WTC11 (cell line): ENCODE results near the gene NYAP1. TPM values are rescaled to one million over a fixed set of nuclear protein-coding genes. Genes with fewer than 3 reads are reported as not detected.

ENCODE experiments used
- ATAC-seq: fragments of 200-7000 bp; cut with Tn5 transposase; 2 replicates; pipeline ENCODE4 v1.10.0; 2021; ENCODE audit warnings: mild to moderate bottlenecking, moderate library complexity
- CTCF ChIA-PET: fragments of 300-600 bp; sonication (Branson Sonifier 250); formaldehyde crosslinking; loops from one replicate; lab custom pipeline; 2021; ENCODE audit warnings: antibody characterized with exemption; lab: Charles Lee
- POLR2A ChIA-PET: fragments of 350-600 bp; sonication (Branson Sonifier 250); formaldehyde crosslinking; loops from one replicate; lab custom pipeline; 2021; ENCODE audit warnings: antibody characterized with exemption; lab: Charles Lee
- DNase-seq: peaks from one replicate; pipeline ENCODE4 v3.0.0; 2021; ENCODE audit warnings: low spot score
- H3K27ac Mint-ChIP-seq: 2 replicates; pipeline ENCODE4 v1.8.0; 2021; ENCODE audit warnings: mixed read lengths
- H3K27me3 Mint-ChIP-seq: 2 replicates; pipeline ENCODE4 v1.8.0; 2021; ENCODE audit warnings: low read depth, mild to moderate bottlenecking, moderate library complexity, mixed read lengths
- H3K36me3 Mint-ChIP-seq: 2 replicates; pipeline ENCODE4 v1.8.0; 2021; ENCODE audit warnings: mixed read lengths
- H3K4me1 Mint-ChIP-seq: 2 replicates; pipeline ENCODE4 v1.8.0; 2022; ENCODE audit warnings: mixed read lengths
- H3K4me3 Mint-ChIP-seq: 2 replicates; pipeline ENCODE4 v1.8.0; 2021; ENCODE audit warnings: mild to moderate bottlenecking, moderate library complexity, mixed read lengths
- H3K9me3 Mint-ChIP-seq: 2 replicates; pipeline ENCODE4 v1.8.0; 2021; ENCODE audit warnings: mixed read lengths
- CBFB ChIP-seq: sonication (generic); formaldehyde crosslinking; IDR thresholded peaks from 2 replicates; pipeline ENCODE4 v1.8.1; 2022; ENCODE audit warnings: mild to moderate bottlenecking, low read depth, missing genetic modification reagents
- CREM ChIP-seq: sonication (generic); formaldehyde crosslinking; IDR thresholded peaks from 2 replicates; pipeline ENCODE4 v1.8.1; 2022; ENCODE audit warnings: mild to moderate bottlenecking, missing genetic modification reagents, moderate library complexity
- ELF4 ChIP-seq: sonication (generic); formaldehyde crosslinking; IDR thresholded peaks from 2 replicates; pipeline ENCODE4 v1.8.1; 2022; ENCODE audit warnings: low read depth, mild to moderate bottlenecking, moderate library complexity, missing genetic modification reagents
- JAZF1 ChIP-seq: fragments of 250-450 bp; sonication (Bioruptor Pico); IDR thresholded peaks from 2 replicates; pipeline ENCODE4 v1.9.0; 2021; ENCODE audit warnings: moderate library complexity, mild to moderate bottlenecking, inconsistent platforms
- TP53 ChIP-seq: sonication (generic); formaldehyde crosslinking; IDR thresholded peaks from 2 replicates; pipeline ENCODE4 v1.8.1; 2023; ENCODE audit warnings: mild to moderate bottlenecking, missing genetic modification reagents
- ZNF219 ChIP-seq: sonication (generic); formaldehyde crosslinking; IDR thresholded peaks from 2 replicates; pipeline ENCODE4 v1.8.0; 2023; ENCODE audit warnings: missing genetic modification reagents, mild to moderate bottlenecking, borderline replicate concordance
- ZNF671 ChIP-seq: fragments of 250-450 bp; sonication (Bioruptor Pico); IDR thresholded peaks from 2 replicates; pipeline ENCODE4 v1.8.0; 2021; ENCODE audit warnings: mild to moderate bottlenecking
- total RNA-seq: library from RNA; stranded (reverse); gene quantifications from 3 replicates; pipeline ENCODE4 v1.2.3, GENCODE V29; 2021
- TF ChIP-seq, protein P1 (sequence below): fragments of 250-450 bp; sonication (Bioruptor Pico); IDR thresholded peaks from 2 replicates; pipeline ENCODE4 v1.9.0; 2021; ENCODE audit warnings: mild to moderate bottlenecking, borderline replicate concordance
- TF ChIP-seq, protein P2 (sequence below): sonication (generic); formaldehyde crosslinking; IDR thresholded peaks from 2 replicates; pipeline ENCODE4 v1.8.0; 2022; ENCODE audit warnings: mild to moderate bottlenecking, missing genetic modification reagents
- TF ChIP-seq, protein P3 (sequence below): sonication (generic); formaldehyde crosslinking; IDR thresholded peaks from 2 replicates; pipeline ENCODE4 v1.8.0; 2022; ENCODE audit warnings: missing genetic modification reagents
- TF ChIP-seq, protein P4 (sequence below): sonication (generic); formaldehyde crosslinking; IDR thresholded peaks from 2 replicates; pipeline ENCODE4 v1.8.0; 2023; ENCODE audit warnings: mild to moderate bottlenecking, missing genetic modification reagents
- TF ChIP-seq, protein P5 (sequence below): sonication (generic); formaldehyde crosslinking; IDR thresholded peaks from 2 replicates; pipeline ENCODE4 v1.8.1; 2022; ENCODE audit warnings: low read depth, mild to moderate bottlenecking, moderate library complexity, missing genetic modification reagents, borderline replicate concordance
- TF ChIP-seq, protein P6 (sequence below): sonication (generic); formaldehyde crosslinking; IDR thresholded peaks from 2 replicates; pipeline ENCODE4 v1.8.1; 2022; ENCODE audit warnings: mild to moderate bottlenecking, moderate library complexity, missing genetic modification reagents
- TF ChIP-seq, protein P7 (sequence below): sonication (generic); formaldehyde crosslinking; IDR thresholded peaks from 2 replicates; pipeline ENCODE4 v1.8.1; 2023; ENCODE audit warnings: mild to moderate bottlenecking, missing genetic modification reagents

NYAP1 gene
- total RNA-seq, 1 experiment from 2014 or later = 6.7 TPM

DNA sequence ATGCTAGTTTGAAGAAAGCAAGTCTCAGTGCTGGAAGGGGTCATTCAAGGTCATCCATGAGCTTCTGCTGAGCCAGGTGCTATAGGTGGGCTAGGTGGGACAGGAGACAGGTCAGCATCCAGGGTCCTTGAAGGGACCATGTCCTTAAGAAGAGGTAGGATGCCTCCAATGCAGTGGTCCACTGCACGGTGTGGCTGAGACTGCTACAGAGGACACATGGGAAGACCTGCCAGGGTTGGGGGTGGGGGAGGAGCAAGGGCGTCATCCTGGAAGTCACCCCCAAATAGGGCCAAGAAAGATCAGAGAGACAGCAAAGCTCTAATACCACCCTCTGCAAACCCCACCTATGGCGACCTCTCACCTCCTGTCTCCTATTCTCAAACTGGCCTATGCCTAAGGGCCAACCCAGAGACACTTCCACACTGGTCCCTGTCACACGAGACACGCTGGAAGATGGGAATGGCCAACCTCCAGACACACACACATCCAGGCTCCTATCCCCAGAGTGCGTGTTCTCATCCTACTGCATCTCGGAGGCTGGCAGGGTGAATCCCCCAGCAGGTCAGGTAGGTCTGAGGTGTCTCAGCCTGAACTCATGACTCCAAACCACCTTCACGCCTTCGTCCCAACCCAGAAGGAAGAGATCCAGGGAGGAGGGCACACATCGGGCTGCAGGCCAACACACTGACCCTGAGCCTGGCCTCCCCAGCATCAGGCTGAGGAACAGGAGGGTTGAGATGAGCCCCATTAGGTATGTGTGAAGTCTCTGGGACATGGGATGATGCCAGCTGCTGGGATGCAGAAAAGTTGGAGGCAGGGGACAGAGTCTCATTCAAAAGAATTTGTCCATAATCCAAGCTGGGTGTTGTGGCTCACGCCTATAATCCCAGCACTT, 41.8 kb upstream of the NYAP1 start (continued):
- TF ChIP-seq, protein P1, sequence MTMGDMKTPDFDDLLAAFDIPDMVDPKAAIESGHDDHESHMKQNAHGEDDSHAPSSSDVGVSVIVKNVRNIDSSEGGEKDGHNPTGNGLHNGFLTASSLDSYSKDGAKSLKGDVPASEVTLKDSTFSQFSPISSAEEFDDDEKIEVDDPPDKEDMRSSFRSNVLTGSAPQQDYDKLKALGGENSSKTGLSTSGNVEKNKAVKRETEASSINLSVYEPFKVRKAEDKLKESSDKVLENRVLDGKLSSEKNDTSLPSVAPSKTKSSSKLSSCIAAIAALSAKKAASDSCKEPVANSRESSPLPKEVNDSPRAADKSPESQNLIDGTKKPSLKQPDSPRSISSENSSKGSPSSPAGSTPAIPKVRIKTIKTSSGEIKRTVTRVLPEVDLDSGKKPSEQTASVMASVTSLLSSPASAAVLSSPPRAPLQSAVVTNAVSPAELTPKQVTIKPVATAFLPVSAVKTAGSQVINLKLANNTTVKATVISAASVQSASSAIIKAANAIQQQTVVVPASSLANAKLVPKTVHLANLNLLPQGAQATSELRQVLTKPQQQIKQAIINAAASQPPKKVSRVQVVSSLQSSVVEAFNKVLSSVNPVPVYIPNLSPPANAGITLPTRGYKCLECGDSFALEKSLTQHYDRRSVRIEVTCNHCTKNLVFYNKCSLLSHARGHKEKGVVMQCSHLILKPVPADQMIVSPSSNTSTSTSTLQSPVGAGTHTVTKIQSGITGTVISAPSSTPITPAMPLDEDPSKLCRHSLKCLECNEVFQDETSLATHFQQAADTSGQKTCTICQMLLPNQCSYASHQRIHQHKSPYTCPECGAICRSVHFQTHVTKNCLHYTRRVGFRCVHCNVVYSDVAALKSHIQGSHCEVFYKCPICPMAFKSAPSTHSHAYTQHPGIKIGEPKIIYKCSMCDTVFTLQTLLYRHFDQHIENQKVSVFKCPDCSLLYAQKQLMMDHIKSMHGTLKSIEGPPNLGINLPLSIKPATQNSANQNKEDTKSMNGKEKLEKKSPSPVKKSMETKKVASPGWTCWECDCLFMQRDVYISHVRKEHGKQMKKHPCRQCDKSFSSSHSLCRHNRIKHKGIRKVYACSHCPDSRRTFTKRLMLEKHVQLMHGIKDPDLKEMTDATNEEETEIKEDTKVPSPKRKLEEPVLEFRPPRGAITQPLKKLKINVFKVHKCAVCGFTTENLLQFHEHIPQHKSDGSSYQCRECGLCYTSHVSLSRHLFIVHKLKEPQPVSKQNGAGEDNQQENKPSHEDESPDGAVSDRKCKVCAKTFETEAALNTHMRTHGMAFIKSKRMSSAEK (CRISPR knock-in tag) = no peak
- TF ChIP-seq, protein P2, sequence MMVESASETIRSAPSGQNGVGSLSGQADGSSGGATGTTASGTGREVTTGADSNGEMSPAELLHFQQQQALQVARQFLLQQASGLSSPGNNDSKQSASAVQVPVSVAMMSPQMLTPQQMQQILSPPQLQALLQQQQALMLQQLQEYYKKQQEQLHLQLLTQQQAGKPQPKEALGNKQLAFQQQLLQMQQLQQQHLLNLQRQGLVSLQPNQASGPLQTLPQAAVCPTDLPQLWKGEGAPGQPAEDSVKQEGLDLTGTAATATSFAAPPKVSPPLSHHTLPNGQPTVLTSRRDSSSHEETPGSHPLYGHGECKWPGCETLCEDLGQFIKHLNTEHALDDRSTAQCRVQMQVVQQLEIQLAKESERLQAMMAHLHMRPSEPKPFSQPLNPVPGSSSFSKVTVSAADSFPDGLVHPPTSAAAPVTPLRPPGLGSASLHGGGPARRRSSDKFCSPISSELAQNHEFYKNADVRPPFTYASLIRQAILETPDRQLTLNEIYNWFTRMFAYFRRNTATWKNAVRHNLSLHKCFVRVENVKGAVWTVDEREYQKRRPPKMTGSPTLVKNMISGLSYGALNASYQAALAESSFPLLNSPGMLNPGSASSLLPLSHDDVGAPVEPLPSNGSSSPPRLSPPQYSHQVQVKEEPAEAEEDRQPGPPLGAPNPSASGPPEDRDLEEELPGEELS (CRISPR knock-in tag) = no peak
- TF ChIP-seq TP53 (no peak), JAZF1 (CRISPR knock-in tag) (no peak), ZNF219 (CRISPR knock-in tag) (no peak)
- TF ChIP-seq, protein P3, sequence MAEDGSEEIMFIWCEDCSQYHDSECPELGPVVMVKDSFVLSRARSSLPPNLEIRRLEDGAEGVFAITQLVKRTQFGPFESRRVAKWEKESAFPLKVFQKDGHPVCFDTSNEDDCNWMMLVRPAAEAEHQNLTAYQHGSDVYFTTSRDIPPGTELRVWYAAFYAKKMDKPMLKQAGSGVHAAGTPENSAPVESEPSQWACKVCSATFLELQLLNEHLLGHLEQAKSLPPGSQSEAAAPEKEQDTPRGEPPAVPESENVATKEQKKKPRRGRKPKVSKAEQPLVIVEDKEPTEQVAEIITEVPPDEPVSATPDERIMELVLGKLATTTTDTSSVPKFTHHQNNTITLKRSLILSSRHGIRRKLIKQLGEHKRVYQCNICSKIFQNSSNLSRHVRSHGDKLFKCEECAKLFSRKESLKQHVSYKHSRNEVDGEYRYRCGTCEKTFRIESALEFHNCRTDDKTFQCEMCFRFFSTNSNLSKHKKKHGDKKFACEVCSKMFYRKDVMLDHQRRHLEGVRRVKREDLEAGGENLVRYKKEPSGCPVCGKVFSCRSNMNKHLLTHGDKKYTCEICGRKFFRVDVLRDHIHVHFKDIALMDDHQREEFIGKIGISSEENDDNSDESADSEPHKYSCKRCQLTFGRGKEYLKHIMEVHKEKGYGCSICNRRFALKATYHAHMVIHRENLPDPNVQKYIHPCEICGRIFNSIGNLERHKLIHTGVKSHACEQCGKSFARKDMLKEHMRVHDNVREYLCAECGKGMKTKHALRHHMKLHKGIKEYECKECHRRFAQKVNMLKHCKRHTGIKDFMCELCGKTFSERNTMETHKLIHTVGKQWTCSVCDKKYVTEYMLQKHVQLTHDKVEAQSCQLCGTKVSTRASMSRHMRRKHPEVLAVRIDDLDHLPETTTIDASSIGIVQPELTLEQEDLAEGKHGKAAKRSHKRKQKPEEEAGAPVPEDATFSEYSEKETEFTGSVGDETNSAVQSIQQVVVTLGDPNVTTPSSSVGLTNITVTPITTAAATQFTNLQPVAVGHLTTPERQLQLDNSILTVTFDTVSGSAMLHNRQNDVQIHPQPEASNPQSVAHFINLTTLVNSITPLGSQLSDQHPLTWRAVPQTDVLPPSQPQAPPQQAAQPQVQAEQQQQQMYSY (CRISPR knock-in tag) = no peak
- TF ChIP-seq, protein P4, sequence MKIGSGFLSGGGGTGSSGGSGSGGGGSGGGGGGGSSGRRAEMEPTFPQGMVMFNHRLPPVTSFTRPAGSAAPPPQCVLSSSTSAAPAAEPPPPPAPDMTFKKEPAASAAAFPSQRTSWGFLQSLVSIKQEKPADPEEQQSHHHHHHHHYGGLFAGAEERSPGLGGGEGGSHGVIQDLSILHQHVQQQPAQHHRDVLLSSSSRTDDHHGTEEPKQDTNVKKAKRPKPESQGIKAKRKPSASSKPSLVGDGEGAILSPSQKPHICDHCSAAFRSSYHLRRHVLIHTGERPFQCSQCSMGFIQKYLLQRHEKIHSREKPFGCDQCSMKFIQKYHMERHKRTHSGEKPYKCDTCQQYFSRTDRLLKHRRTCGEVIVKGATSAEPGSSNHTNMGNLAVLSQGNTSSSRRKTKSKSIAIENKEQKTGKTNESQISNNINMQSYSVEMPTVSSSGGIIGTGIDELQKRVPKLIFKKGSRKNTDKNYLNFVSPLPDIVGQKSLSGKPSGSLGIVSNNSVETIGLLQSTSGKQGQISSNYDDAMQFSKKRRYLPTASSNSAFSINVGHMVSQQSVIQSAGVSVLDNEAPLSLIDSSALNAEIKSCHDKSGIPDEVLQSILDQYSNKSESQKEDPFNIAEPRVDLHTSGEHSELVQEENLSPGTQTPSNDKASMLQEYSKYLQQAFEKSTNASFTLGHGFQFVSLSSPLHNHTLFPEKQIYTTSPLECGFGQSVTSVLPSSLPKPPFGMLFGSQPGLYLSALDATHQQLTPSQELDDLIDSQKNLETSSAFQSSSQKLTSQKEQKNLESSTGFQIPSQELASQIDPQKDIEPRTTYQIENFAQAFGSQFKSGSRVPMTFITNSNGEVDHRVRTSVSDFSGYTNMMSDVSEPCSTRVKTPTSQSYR (CRISPR knock-in tag) = no peak

DNA sequence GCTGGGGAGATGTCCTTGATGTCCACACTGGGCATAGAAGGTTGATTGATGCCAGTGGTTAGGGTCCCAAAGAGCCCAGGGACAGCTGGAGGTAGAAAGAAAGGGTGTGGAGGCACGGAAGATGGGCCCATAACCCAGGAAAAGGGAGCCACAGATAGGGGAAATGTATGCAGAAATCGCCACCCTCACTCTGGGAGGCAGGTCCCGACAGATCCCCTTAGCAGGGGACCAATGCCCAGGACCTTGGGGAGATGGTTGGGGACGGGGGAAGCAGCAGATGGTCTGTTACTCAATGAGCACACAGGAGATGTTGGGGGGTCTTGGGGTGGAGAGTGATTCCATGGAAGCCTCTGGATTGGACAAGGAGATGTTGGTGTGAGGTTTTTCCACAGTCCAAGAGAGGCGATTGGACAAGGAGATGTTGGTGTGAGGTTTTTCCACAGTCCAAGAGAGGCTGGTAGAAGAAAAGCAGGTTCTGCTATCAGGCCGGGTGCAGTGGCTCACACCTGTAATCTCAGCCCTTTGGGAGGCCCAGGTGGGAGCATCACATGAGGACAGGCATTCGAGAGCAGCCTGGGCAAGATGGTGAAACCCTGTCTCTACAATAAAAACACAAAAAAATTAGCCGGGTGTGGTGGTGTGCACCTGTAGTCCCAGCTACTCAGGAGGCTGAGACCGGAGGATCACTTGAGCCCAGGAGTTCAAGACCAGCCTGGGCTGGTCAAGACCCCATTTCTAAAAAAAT, 40.5 kb upstream of the NYAP1 start:
- Mint-ChIP-seq H3K36me3 (no peaks in the 10 kb centered on the region), H3K27ac (peak overlapping the region; percentile 8), H3K27me3 (no peaks in the 10 kb centered on the region), H3K9me3 (no peaks in the 10 kb centered on the region), H3K4me3 (no peak overlapping the region), H3K4me1 (peaks cover 5% of the 10 kb centered on the region)
- ChIA-PET CTCF (interaction anchor here (1.4 to 6.0 kb wide), 3 partner anchors 13 to 26 kb away, joined by 3 to 46 read pairs (median 7); no protein-coding TSS in a partner anchor), POLR2A (interaction anchor here (0.6 kb wide), 2 partner anchors 27 to 248 kb away, joined by 3 to 4 read pairs; no protein-coding TSS in a partner anchor)
- DNase-seq (peak; percentile 1), ATAC-seq (no peak)
- TF ChIP-seq, protein P5, sequence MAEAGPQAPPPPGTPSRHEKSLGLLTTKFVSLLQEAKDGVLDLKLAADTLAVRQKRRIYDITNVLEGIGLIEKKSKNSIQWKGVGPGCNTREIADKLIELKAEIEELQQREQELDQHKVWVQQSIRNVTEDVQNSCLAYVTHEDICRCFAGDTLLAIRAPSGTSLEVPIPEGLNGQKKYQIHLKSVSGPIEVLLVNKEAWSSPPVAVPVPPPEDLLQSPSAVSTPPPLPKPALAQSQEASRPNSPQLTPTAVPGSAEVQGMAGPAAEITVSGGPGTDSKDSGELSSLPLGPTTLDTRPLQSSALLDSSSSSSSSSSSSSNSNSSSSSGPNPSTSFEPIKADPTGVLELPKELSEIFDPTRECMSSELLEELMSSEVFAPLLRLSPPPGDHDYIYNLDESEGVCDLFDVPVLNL (CRISPR knock-in tag) = no peak
- TF ChIP-seq, protein P6, sequence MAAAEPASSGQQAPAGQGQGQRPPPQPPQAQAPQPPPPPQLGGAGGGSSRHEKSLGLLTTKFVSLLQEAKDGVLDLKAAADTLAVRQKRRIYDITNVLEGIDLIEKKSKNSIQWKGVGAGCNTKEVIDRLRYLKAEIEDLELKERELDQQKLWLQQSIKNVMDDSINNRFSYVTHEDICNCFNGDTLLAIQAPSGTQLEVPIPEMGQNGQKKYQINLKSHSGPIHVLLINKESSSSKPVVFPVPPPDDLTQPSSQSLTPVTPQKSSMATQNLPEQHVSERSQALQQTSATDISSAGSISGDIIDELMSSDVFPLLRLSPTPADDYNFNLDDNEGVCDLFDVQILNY (CRISPR knock-in tag) = no peak
- TF ChIP-seq, protein P7, sequence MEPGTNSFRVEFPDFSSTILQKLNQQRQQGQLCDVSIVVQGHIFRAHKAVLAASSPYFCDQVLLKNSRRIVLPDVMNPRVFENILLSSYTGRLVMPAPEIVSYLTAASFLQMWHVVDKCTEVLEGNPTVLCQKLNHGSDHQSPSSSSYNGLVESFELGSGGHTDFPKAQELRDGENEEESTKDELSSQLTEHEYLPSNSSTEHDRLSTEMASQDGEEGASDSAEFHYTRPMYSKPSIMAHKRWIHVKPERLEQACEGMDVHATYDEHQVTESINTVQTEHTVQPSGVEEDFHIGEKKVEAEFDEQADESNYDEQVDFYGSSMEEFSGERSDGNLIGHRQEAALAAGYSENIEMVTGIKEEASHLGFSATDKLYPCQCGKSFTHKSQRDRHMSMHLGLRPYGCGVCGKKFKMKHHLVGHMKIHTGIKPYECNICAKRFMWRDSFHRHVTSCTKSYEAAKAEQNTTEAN (CRISPR knock-in tag) = no peak
- TF ChIP-seq ELF4 (CRISPR knock-in tag) (no peak), CREM (no peak), CBFB (CRISPR knock-in tag) (no peak), ZNF671 (CRISPR knock-in tag) (no peak)
- TF ChIP-seq, all 79 proteins: peak for 0
